Stromal cell of bone marrow (primary cell): ENCODE data around the gene SPAG16.
"Not testable (repeated sequence)": the region's sequence is repeated elsewhere in the genome, so short reads cannot be mapped to it uniquely, and the experiment has no call there.

Experiments
- DNase-seq: peaks from one replicate; pipeline ENCODE4 v3.0.0-alpha.2; 2012; ENCODE audit warnings: low read depth

SPAG16 gene

GRCh38 chr2:214006601-214007000 is 722.3 kb downstream of the SPAG16 start:
- no peak for DNase-seq

DNA sequence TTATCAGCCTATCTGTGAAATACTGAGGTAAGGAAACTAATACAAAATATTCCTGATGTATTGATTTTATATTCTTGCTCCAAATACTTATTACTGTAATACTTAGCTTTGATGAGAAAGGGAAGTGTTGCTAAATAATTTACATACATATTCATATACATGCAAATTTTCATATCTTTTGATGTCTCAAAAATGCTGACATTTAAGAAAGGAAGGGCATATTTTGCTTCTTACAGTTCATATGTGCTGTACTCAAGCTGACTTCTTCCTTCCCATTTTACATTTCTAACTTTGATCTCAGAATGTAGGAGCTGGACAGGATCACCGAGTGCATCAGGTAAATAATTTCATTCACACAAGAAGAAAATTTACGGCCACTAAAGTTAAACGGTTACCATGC is 727.4 kb downstream of the SPAG16 start:
- no peak for DNase-seq

GRCh38 chr2:214014551-214015220 is 730.4 kb downstream of the SPAG16 start:
- no peak for DNase-seq

GRCh38 chr2:214019229-214019972 is 735.1 kb downstream of the SPAG16 start:
- DNase-seq: peak; percentile 99

GRCh38 chr2:214019973-214020345 is 735.7 kb downstream of the SPAG16 start:
- no peak for DNase-seq

DNA sequence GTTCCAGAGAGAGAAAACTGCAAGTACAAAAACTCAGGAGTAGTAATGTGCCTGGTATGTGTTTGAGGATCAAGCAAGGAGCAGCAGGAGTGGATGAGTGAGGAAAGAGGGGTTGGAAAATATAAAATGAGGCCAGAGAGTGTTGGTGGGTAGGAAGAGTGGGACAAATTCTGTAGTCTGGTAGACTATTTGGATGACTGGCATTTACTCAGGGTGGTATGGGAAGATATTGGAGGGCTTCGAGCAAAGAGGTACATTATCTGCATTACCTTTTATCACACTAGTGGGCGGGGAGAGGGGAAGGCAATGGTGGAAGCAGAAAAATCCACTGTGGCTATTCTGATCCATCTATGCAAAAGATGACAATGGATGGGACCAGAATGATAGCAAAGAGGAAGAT is 744.9 kb downstream of the SPAG16 start:
- no peak for DNase-seq

DNA sequence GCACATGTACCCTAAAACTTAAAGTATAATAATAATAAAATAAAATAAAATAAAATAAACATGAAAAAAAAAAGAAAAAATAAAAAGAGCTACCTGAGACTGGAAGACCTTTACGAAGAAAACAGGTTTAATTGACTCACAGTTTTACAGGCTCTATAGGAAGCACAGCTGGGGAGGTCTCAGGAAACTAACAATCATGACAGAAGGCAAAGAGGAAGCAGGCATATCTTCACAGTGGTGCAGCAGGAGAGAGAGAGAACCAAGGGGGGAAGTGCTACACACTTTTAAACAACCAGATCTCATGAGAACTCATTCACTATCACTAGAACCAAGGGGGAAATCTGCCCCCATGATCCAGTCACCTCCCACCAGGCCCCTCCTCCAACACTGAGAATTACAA is 747.3 kb downstream of the SPAG16 start:
- no peak for DNase-seq

GRCh38 chr2:214034417-214034816 is 750.2 kb downstream of the SPAG16 start:
- no peak for DNase-seq

DNA sequence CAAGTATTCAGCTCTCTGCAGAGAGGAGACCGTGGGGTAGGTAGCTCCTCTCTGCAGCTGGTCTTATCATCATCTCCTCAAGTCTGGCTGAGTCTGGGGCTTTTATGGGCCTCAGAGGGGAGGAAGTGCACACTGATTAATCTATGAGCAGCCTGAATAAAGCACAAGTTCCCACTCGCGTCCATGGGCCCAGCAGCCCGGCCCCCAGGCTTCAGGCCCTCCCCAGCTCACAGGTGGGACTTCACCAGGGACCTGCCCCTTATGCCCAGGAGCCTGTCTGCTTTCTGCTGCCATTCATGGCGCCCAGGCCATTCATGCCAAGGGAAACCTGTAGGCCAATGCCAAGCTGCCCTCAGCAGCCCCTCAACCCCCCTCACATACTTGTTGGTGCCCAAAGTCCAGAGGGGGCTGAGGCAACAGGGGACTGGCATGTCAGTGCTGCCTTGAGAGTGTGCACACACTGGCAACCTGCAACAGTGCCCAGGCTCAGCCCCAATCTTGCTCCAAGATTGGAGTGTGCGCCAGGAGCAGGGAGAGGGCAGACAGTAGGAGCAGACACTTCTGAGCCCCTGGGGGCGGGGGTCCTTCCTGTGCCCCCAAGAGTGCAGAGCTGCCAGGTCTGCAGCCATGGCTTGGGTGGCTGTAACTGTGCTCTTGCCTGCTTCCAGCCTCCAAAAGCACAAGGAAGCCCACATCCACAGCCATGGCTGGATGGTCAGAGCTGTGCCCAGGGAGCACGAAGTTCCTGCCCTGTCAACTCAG is 751.0 kb downstream of the SPAG16 start:
- DNase-seq: no peak

GRCh38 chr2:214035921-214036320 is 751.7 kb downstream of the SPAG16 start:
- DNase-seq: no peak

- DNase-seq: no peak
These were observed 753.9 kb downstream of the SPAG16 start for GRCh38 chr2:214038186-214038585.

DNA sequence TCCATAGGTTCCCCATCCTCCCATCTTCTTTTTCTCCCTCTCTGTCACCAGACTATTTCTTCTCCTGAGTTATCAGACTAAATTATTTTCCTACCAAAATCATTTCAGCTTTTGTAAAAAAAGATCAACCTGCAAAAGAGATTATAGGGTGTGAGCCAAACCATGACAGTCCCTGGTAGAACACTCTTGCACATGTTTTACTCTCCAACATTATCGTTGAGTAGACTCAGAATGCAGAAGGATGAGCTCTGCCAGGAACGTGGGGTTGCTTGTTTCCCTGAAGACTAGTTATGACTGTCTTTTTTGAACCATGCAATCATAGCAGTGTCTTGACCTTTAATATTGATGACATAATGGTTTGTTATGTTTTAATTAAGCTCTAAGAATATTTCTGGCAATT is 766.5 kb downstream of the SPAG16 start:
- DNase-seq: no peak

DNA sequence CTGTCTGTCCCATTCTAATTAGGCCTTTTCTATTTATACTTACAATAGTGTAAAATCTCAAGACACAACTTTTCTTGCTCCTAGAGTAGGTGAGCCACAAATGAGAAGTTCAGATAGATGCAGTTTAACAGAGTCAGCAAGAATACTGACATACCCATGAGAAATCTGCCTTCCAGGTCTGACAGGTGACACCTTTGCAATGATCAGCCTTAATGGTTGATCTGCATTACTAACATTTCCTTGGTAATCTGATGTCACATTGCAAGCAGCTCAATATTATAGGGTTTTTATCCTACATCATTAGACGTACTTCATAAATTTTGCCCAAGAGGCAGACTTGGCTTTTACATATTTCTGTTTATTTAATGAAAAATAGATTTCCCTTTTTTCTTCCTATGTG is 767.3 kb downstream of the SPAG16 start:
- no peak for DNase-seq

- DNase-seq: no peak
These were observed 768.0 kb downstream of the SPAG16 start for GRCh38 chr2:214052235-214052634.

DNA sequence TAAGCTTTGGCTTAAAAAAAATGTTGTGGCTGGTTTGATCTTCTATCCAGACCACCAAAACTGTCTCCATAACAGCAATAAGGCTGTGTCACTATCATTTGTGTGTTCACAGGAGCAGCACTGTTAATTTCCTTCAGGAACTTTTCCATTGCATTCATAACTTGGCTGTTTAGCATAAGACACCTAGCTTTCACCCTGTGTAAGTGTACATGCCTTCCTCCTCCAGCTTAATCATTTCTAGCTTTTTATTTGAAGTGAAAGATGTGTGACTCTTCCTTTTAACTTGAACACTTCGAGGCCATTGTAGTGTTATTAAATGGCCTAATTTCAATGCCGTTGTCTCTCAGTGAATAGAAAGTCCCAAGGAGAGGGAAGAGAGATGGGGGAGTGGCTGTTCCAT is 773.7 kb downstream of the SPAG16 start:
- DNase-seq: no peak

DNA sequence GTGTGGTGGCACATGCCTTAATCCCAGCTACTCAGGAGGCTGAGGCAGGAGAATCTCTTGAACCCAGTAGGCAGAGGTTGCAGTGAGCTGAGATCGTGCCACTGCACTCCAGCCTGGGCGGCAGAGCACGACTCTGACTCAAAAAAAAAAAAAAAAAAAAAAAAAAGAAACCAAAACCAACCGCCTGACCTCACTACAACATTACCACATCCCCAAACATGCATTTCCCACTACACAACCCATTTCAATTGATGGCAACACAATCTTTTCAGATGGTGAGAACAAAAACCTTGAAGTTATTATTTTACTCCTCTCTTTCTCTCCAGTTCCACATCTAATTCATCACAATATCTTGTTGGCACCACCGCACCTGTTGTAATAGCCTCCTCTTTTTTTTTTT is 778.0 kb downstream of the SPAG16 start:
- DNase-seq: not testable (repeated sequence)

DNA sequence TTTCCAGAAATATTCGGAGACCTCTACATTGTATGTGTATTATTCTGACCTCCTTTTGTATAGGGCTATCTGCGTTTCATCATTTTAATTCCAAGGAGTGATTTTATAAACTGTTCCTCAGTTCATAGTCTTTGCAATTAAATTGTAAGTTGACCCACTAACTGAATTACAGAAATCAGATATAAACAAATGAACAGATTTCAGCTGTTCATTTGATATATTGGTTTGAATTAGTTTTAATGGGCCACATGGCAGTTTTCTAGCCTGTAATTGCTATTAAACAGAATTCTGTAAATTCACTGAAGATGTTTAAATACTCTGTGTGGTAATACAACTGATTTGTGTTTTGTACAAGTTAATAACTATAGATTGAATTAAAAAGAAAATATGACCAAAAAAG is 780.2 kb downstream of the SPAG16 start:
- DNase-seq: no peak

GRCh38 chr2:214066862-214067261 is 782.6 kb downstream of the SPAG16 start:
- DNase-seq: no peak

- peak; percentile 96 for DNase-seq
These were observed 785.0 kb downstream of the SPAG16 start for GRCh38 chr2:214069254-214069653.

DNA sequence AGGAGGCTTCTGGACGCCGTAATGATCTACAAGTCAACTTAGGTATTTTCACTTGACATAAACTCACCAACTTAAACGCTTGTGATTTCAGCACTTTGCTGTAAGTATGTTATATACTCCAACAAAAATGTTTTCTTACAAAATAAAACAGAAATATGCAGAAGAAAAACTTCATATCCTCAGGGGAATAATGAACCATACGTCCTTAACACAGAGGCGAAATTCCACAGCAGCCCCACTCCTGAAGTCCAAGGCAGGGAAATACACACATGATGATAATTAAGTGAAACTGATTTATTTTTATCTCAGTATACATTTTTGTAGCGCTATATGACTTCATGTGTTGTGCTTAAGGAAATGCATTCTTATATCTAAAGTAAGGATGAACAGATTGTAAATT is 791.2 kb downstream of the SPAG16 start:
- no peak for DNase-seq

DNA sequence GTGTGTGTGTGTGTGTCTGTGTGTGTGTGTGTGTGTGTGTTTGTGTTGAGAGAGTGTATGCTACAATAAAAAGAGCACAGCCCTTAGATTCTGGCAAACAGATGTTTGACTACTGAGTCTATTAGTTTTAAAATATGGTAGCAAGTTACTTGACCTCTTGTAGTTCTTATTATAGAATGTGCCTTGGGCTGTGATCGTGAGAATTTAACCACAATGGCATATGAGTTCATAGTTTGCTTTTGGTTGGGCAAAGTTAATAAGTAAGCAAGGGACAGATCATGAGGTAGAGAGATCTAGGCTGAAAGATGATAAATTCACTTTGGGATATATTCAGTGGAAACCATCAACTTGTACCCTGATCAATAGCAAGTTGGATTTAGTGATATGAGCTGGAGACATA is 792.3 kb downstream of the SPAG16 start:
- DNase-seq: peak; percentile 2

- DNase-seq: peak; percentile 1
These were observed 793.5 kb downstream of the SPAG16 start for GRCh38 chr2:214077727-214078126.

- DNase-seq: no peak
These were observed 794.8 kb downstream of the SPAG16 start for GRCh38 chr2:214079032-214079431.
